Naive thymus-derived CD4-positive, alpha-beta T cell (primary cell): ENCODE results near the gene AOPEP. TPM values are rescaled to one million over a fixed set of nuclear protein-coding genes. Genes with fewer than 3 reads are reported as not detected.

ENCODE experiments used
- ATAC-seq: fragments of 150-1000 bp; cut with Tn5 transposase; 2 replicates; pipeline ENCODE4 v1.10.0; 2021; ENCODE audit warnings: mild to moderate bottlenecking, moderate library complexity
- CTCF ChIA-PET: fragments of 350-600 bp; sonication (Branson Sonifier 250); formaldehyde crosslinking; loops from one replicate; lab custom pipeline; 2021; ENCODE audit warnings: antibody characterized with exemption; lab: Charles Lee
- POLR2A ChIA-PET: fragments of 350-600 bp; sonication (Branson Sonifier 250); formaldehyde crosslinking; loops from one replicate; lab custom pipeline; 2021; ENCODE audit warnings: antibody characterized with exemption, inconsistent platforms; lab: Charles Lee
- DNase-seq, 9 donors: peaks; one replicate each; pipeline versions ENCODE4 v3.0.0 to v3.0.0-alpha.2; 2020 to 2022; ENCODE audit warnings: mixed read lengths in 1 of 9
- H3K27ac ChIP-seq: one replicate; pipeline ENCODE4 v1.7.0; 2013; ENCODE audit warnings: mild to moderate bottlenecking, low read depth, low read length, moderate library complexity
- H3K27me3 ChIP-seq, 2 donors: one replicate each; pipeline ENCODE4 v1.7.0; 2013; ENCODE audit warnings: low read length in 2 of 2, mild to moderate bottlenecking in 2 of 2, moderate library complexity in 2 of 2; ENCODE audit not compliant: control insufficient read depth in 2 of 2, insufficient read depth in 2 of 2
- H3K36me3 ChIP-seq, 3 experiments: 1 replicate in 2 of 3; 2 replicates in 1 of 3; pipeline ENCODE4 v1.7.0; 2013; ENCODE audit warnings: low read length in 3 of 3, mild to moderate bottlenecking in 3 of 3, moderate library complexity in 1 of 3; ENCODE audit not compliant: insufficient read depth in 3 of 3, control insufficient read depth in 2 of 3
- H3K4me1 ChIP-seq, 2 donors: one replicate each; pipeline ENCODE4 v1.7.0; 2013; ENCODE audit warnings: low read length in 2 of 2, mild to moderate bottlenecking in 2 of 2, moderate library complexity in 1 of 2; ENCODE audit not compliant: control insufficient read depth in 2 of 2, insufficient read depth in 2 of 2
- H3K4me3 ChIP-seq: 2 replicates; pipeline ENCODE4 v1.7.0; 2013; ENCODE audit warnings: mild to moderate bottlenecking, low read length
- H3K9me3 ChIP-seq, 3 experiments: 1 replicate in 2 of 3; 2 replicates in 1 of 3; pipeline ENCODE4 v1.7.0; 2013; ENCODE audit warnings: low read length in 3 of 3; ENCODE audit not compliant: control insufficient read depth in 2 of 3
- H3K27ac Mint-ChIP-seq, 9 donors: one replicate each; pipeline ENCODE4 v1.8.0; 2020 to 2022; ENCODE audit warnings: mixed read lengths in 9 of 9, mild to moderate bottlenecking in 8 of 9, moderate library complexity in 5 of 9, inconsistent platforms in 2 of 9
- H3K27me3 Mint-ChIP-seq, 5 donors: one replicate each; pipeline ENCODE4 v1.8.0; 2021 to 2022; ENCODE audit warnings: mixed read lengths in 5 of 5, mild to moderate bottlenecking in 1 of 5
- H3K36me3 Mint-ChIP-seq, 5 donors: one replicate each; pipeline ENCODE4 v1.8.0; 2020 to 2022; ENCODE audit warnings: mixed read lengths in 5 of 5, mild to moderate bottlenecking in 3 of 5, inconsistent platforms in 1 of 5
- H3K4me1 Mint-ChIP-seq, 7 donors: one replicate each; pipeline ENCODE4 v1.8.0; 2020 to 2022; ENCODE audit warnings: mixed read lengths in 7 of 7, mild to moderate bottlenecking in 3 of 7, inconsistent platforms in 1 of 7
- H3K4me3 Mint-ChIP-seq, 10 donors: one replicate each; pipeline ENCODE4 v1.8.0; 2020 to 2022; ENCODE audit warnings: mild to moderate bottlenecking in 10 of 10, mixed read lengths in 10 of 10, moderate library complexity in 6 of 10, inconsistent platforms in 2 of 10
- H3K9me3 Mint-ChIP-seq, 11 donors: one replicate each; pipeline ENCODE4 v1.8.0; 2020 to 2022; ENCODE audit warnings: mixed read lengths in 11 of 11, mild to moderate bottlenecking in 4 of 11, inconsistent platforms in 1 of 11, moderate library complexity in 1 of 11
- intact Hi-C, 2 donors: fragments of 100-400 bp; cut with micrococcal nuclease; formaldehyde crosslinking; loops; one replicate each; pipeline ENCODE4 v1.15.1; 2023
- polyA plus RNA-seq, 2 donors: library from polyadenylated mRNA; unstranded; fragments of 300-500 nt; fragmentation: Illumina TruSeq; gene quantifications; one replicate each; pipeline ENCODE4 v1.2.3, GENCODE V29; 2021
- total RNA-seq, 6 experiments: library from RNA in 5 of 6; stranded (reverse) in 5 of 6; gene quantifications; 1 replicate in 5 of 6; 2 replicates in 1 of 6; pipeline ENCODE4 v1.2.3 and lab custom pipeline; 2021 to 2026

The AOPEP gene
- total and polyA plus RNA-seq, 7 experiments from 2014 or later, result 5.7 to 19.0 (median 13.6) TPM

DNA sequence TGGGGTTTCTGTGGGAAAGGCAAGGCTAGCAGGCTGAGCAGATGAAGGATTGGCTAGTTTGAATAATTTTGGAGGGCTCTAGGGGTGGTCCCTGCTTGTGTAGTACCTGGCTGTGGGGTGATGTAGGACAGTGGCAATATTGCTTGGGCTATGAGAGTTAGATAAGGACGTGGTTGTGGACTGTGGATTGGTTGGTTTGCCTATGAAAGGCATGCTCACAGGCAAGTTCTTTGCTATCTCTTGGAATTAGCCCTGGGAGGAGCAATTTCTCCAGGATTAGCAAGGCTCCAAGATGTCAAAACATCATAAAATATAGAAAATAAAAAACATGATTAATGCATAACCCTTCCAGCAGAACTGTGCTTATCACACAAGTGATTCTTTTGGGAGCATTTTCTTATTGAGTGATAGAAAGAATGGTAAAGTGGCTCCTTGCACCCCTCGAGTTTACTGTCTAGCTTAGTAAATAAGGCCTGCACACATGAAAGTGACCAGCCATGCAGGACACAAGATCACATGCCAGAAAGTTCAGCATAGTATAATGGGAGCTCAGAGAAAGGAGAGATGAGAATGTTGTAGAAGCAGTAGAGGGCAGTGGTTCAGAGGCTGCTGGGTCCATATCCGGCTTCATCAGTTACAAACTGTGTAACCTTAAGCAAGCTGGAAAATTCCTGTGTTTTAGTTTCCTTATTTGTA, 13.8 kb downstream of the AOPEP start:
- ChIA-PET POLR2A (no interaction called here), CTCF (interaction anchor here (0.6 kb wide), 1 partner anchor 157 kb away, joined by 3 read pairs; no protein-coding TSS in a partner anchor)
- peaks cover 0 to 12% (median 0%) of the 10 kb centered on the region in 11 donors for H3K9me3 Mint-ChIP-seq
- Histone ChIP-seq H3K27me3 (no peaks in the 10 kb centered on the region), H3K9me3 (no peaks in the 10 kb centered on the region), H3K27ac (no peak overlapping the region), H3K36me3 (no peaks in the 10 kb centered on the region), H3K4me1 (no peaks in the 10 kb centered on the region), H3K4me3 (no peak overlapping the region)
- H3K27me3 Mint-ChIP-seq, result no peaks in the 10 kb centered on the region
- H3K27ac Mint-ChIP-seq, result no peak overlapping the region
- DNase-seq (no peak), ATAC-seq (no peak)
- H3K4me1 Mint-ChIP-seq, result peaks cover 0 to 13% (median 0%) of the 10 kb centered on the region in 7 donors
- H3K36me3 Mint-ChIP-seq, result peaks cover 9 to 35% (median 32%) of the 10 kb centered on the region in 5 donors
- no peak overlapping the region for H3K4me3 Mint-ChIP-seq
- intact Hi-C loops, result no loop called here

DNA sequence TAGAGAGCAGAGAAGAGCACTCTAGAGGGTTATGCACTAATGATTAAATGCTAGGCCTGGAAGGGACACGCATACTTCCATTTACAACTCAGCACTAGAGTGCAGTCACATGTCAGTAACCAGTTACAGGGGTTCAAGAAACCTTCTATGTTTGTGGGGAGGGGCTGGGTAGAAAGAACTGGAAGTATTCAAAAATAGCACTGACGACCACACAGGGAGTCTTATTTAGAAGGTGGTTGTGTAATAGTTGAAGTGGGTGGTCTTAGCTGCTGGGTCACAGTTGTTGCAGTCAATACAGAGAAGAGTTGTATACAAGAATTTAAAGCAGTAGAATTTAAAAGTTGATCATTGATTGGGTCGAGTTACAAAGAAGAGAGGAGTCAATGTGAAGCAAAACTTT, 15.4 kb downstream of the AOPEP start:
- Mint-ChIP-seq H3K27me3 (no peaks in the 10 kb centered on the region), H3K36me3 (peaks cover 8 to 43% (median 38%) of the 10 kb centered on the region in 5 donors), H3K27ac (peak overlapping the region in 1 of 9 donors; percentile 14), H3K9me3 (peaks cover 0 to 28% (median 3%) of the 10 kb centered on the region in 11 donors), H3K4me3 (no peak overlapping the region), H3K4me1 (peaks cover 0 to 11% (median 0%) of the 10 kb centered on the region in 7 donors)
- ATAC-seq (no peak), DNase-seq (no peak)
- Histone ChIP-seq H3K27ac (no peak overlapping the region), H3K4me3 (no peak overlapping the region), H3K4me1 (no peaks in the 10 kb centered on the region), H3K9me3 (no peaks in the 10 kb centered on the region), H3K36me3 (no peaks in the 10 kb centered on the region), H3K27me3 (no peaks in the 10 kb centered on the region)
- ChIA-PET POLR2A (no interaction called here), CTCF (no interaction called here)
- intact Hi-C loops, result no loop called here

DNA sequence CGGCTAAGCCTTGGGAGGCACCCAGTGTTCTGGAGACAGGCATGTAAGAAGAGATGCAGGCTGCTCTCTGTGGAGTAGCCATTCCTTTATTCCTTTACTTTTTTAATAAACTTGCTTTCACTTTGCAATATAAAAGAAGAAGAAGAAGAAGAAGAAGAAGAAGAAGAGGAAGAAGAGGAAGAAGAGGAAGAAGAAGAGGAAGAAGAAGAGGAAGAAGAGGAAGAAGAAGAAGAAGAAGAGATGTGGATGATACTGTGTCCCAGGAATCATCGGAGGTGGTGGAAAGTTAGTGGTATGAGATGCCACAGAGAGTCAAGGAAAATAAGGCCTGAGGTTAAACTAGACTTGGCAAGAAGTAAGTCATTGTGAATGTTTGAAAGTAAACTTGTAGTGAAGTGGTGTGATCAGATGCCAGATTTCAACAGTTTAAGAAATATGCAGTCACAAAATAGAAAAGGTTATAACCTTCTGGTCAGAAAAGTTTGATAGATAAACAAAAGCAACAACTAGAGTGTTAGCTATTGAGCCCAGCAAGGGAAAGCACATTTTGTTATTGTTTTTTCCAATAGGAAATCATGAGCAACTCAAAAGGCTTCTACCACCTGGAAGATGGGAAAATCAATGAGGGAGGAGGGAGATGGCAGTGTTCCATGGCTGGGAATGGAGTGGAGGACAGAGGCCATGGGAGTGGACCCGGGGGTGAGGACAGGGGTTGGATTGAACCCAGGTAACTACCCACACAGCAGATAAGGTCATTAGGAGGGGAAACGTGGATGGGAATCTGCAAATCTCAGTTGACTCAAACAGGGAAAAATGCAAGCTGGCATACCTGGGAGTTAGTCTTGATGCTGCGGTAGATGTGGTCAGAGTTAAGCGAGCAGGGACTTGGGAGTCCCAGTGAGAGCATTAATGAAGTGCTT, 16.8 kb downstream of the AOPEP start:
- no peak for DNase-seq
- Histone ChIP-seq H3K4me1 (no peaks in the 10 kb centered on the region), H3K9me3 (no peaks in the 10 kb centered on the region), H3K27ac (no peak overlapping the region), H3K4me3 (no peak overlapping the region), H3K36me3 (no peaks in the 10 kb centered on the region), H3K27me3 (no peaks in the 10 kb centered on the region)
- Mint-ChIP-seq H3K27ac (no peak overlapping the region), H3K27me3 (no peaks in the 10 kb centered on the region), H3K9me3 (peaks cover 0 to 37% (median 8%) of the 10 kb centered on the region in 11 donors), H3K4me1 (peaks cover 0 to 9% (median 0%) of the 10 kb centered on the region in 7 donors), H3K36me3 (peaks cover 12 to 49% (median 46%) of the 10 kb centered on the region in 5 donors), H3K4me3 (no peak overlapping the region)
- ChIA-PET POLR2A (no interaction called here), CTCF (no interaction called here)
- ATAC-seq, result no peak
- intact Hi-C loops, result no loop called here

DNA sequence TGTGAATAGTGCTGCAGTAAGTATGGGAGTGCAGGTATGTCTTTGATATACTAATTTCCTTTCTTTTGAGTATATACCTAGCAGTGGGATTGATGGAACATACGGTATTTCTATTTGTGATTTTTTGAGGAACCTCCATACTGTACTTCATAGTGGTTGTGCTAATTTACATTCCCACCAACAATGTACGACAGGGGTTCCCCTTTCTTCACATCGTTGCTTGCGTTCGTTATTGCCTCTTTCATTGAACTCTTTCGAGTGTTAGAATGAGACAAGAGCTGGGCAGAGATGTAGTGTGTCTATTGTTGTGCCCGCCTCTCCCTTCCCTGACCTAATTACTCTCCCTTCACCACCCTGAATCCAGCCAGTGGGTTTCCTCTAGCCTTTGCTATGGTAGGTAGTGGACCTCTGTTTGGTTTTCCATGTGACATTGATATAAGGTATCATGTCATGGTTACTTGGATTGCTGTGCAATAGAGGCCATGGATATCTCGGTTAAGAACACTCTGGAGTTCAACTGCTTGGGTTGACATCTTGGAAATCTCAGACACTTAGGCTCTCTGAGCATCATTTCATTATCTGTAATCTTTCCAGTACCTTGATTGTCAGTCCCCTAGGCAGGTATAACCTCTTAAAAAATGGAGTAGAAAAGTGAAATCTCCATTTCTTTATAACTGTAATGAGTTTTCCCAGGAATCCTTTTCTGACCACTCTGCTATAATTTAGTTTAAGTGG, 19.5 kb downstream of the AOPEP start:
- no peaks in the 10 kb centered on the region for H3K27me3 ChIP-seq
- ATAC-seq (no peak), DNase-seq (no peak)
- ChIA-PET CTCF (no interaction called here), POLR2A (no interaction called here)
- no peak overlapping the region for H3K4me3 Mint-ChIP-seq
- H3K4me3 ChIP-seq, result no peak overlapping the region
- H3K27ac ChIP-seq, result no peak overlapping the region
- H3K27ac Mint-ChIP-seq, result no peak overlapping the region
- H3K27me3 Mint-ChIP-seq, result no peaks in the 10 kb centered on the region
- peaks cover 14 to 61% (median 56%) of the 10 kb centered on the region in 5 donors for H3K36me3 Mint-ChIP-seq
- peaks cover 0 to 12% (median 5%) of the 10 kb centered on the region in 3 experiments for H3K9me3 ChIP-seq
- intact Hi-C loops, result no loop called here
- peaks cover 0 to 6% (median under 1%) of the 10 kb centered on the region in 7 donors for H3K4me1 Mint-ChIP-seq
- H3K4me1 ChIP-seq, result no peaks in the 10 kb centered on the region
- H3K9me3 Mint-ChIP-seq, result peaks cover 0 to 59% (median 19%) of the 10 kb centered on the region in 11 donors
- H3K36me3 ChIP-seq, result no peaks in the 10 kb centered on the region

DNA sequence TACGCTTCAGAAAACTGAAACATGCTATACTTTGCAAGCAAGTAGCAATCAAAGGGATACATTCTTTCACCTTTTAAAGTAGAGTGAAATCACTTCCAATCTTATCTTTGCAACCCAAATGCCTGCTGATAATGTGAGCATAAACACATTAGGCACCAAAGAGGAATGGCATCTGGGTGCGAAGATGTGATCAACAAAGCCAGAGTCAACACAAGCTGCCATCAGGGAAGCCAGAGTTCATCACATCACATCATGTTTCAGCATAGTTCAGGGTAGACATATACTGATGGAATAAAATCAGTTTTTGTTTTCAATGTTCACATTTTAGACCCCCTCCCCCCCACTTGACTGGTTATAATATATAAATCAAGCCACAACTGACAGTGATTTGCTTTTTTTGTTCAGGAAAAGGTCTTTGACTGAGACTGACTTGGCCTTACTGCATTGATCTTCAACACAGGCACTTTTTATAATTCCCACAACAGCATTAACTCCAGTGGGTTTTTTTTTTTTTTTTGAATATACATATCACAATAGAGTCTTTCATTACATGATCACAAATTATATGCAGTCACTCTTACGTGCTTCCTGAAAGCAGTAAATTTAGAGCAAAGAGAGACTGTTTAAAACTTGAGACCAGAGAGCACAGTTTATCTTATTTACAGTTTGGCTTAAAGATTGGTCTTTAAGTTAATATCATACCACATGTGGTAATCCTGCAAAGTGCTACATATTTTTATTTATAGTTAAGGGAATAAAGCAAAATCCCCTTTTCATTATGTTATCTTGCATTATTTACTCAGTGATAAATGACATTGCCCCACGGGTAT, 20.3 kb downstream of the AOPEP start:
- peaks cover 0 to 5% (median 4%) of the 10 kb centered on the region in 7 donors for H3K4me1 Mint-ChIP-seq
- no peak for DNase-seq
- ChIA-PET CTCF (interaction anchor here (0.7 kb wide), 1 partner anchor 95 kb away, joined by 3 read pairs; no protein-coding TSS in a partner anchor), POLR2A (no interaction called here)
- Histone ChIP-seq H3K4me3 (no peak overlapping the region), H3K36me3 (no peaks in the 10 kb centered on the region), H3K27ac (no peak overlapping the region), H3K27me3 (no peaks in the 10 kb centered on the region), H3K4me1 (no peaks in the 10 kb centered on the region), H3K9me3 (peaks cover 0 to 12% (median 5%) of the 10 kb centered on the region in 3 experiments)
- intact Hi-C loops, result no loop called here
- no peaks in the 10 kb centered on the region for H3K27me3 Mint-ChIP-seq
- no peak overlapping the region for H3K27ac Mint-ChIP-seq
- H3K36me3 Mint-ChIP-seq, result peaks cover 14 to 66% (median 58%) of the 10 kb centered on the region in 5 donors
- H3K4me3 Mint-ChIP-seq, result no peak overlapping the region
- H3K9me3 Mint-ChIP-seq, result peaks cover 0 to 62% (median 19%) of the 10 kb centered on the region in 11 donors
- ATAC-seq, result no peak
